HG02759 (cell line): ENCODE results near the gene BAX.

Experiments used
- ATAC-seq: cut with Tn5 transposase; IDR thresholded peaks from one replicate; pipeline ENCODE4 v1.9.1; 2021; ENCODE audit warnings: mild to moderate bottlenecking, moderate library complexity; ENCODE audit not compliant: unreplicated experiment

BAX gene

GRCh38 chr19:49009828-49010227, 55.2 kb downstream of the BAX start:
- no peak for ATAC-seq

GRCh38 chr19:49010453-49010852, 55.8 kb downstream of the BAX start:
- ATAC-seq, result no peak

GRCh38 chr19:49011194-49011593, 56.5 kb downstream of the BAX start:
- no peak for ATAC-seq
